WTC11 (cell line): Measurements from ENCODE around the gene WWP2. TPM values are rescaled to one million over a fixed set of nuclear protein-coding genes. Genes with fewer than 3 reads are reported as not detected.

Experiments used
- ATAC-seq: fragments of 200-7000 bp; cut with Tn5 transposase; 2 replicates; pipeline ENCODE4 v1.10.0; 2021; ENCODE audit warnings: mild to moderate bottlenecking, moderate library complexity
- CTCF ChIA-PET: fragments of 300-600 bp; sonication (Branson Sonifier 250); formaldehyde crosslinking; loops from one replicate; lab custom pipeline; 2021; ENCODE audit warnings: antibody characterized with exemption; lab: Charles Lee
- POLR2A ChIA-PET: fragments of 350-600 bp; sonication (Branson Sonifier 250); formaldehyde crosslinking; loops from one replicate; lab custom pipeline; 2021; ENCODE audit warnings: antibody characterized with exemption; lab: Charles Lee
- DNase-seq: peaks from one replicate; pipeline ENCODE4 v3.0.0; 2021; ENCODE audit warnings: low spot score
- H3K27ac Mint-ChIP-seq: 2 replicates; pipeline ENCODE4 v1.8.0; 2021; ENCODE audit warnings: mixed read lengths
- H3K27me3 Mint-ChIP-seq: 2 replicates; pipeline ENCODE4 v1.8.0; 2021; ENCODE audit warnings: low read depth, mild to moderate bottlenecking, moderate library complexity, mixed read lengths
- H3K36me3 Mint-ChIP-seq: 2 replicates; pipeline ENCODE4 v1.8.0; 2021; ENCODE audit warnings: mixed read lengths
- H3K4me1 Mint-ChIP-seq: 2 replicates; pipeline ENCODE4 v1.8.0; 2022; ENCODE audit warnings: mixed read lengths
- H3K4me3 Mint-ChIP-seq: 2 replicates; pipeline ENCODE4 v1.8.0; 2021; ENCODE audit warnings: mild to moderate bottlenecking, moderate library complexity, mixed read lengths
- H3K9me3 Mint-ChIP-seq: 2 replicates; pipeline ENCODE4 v1.8.0; 2021; ENCODE audit warnings: mixed read lengths
- CBFB ChIP-seq: sonication (generic); formaldehyde crosslinking; IDR thresholded peaks from 2 replicates; pipeline ENCODE4 v1.8.1; 2022; ENCODE audit warnings: mild to moderate bottlenecking, low read depth, missing genetic modification reagents
- CREM ChIP-seq: sonication (generic); formaldehyde crosslinking; IDR thresholded peaks from 2 replicates; pipeline ENCODE4 v1.8.1; 2022; ENCODE audit warnings: mild to moderate bottlenecking, missing genetic modification reagents, moderate library complexity
- CTCF ChIP-seq: fragments of 200-600 bp; IDR thresholded peaks from 2 replicates; pipeline ENCODE4 v1.8.0; 2022; ENCODE audit warnings: antibody characterized with exemption
- E2F5 ChIP-seq: sonication (generic); formaldehyde crosslinking; IDR thresholded peaks from 2 replicates; pipeline ENCODE4 v1.8.1; 2022; ENCODE audit warnings: mild to moderate bottlenecking, moderate library complexity, missing genetic modification reagents
- EMX1 ChIP-seq: fragments of 250-450 bp; sonication (Bioruptor Pico); IDR thresholded peaks from 2 replicates; pipeline ENCODE4 v1.8.0; 2021; ENCODE audit warnings: mild to moderate bottlenecking
- FOXJ3 ChIP-seq: sonication (generic); formaldehyde crosslinking; IDR thresholded peaks from 2 replicates; pipeline ENCODE4 v1.9.0; 2021; ENCODE audit warnings: missing genetic modification reagents, mild to moderate bottlenecking, borderline replicate concordance
- GABPB1 ChIP-seq: sonication (generic); formaldehyde crosslinking; IDR thresholded peaks from 2 replicates; pipeline ENCODE4 v1.8.1; 2023; ENCODE audit warnings: mild to moderate bottlenecking, missing genetic modification reagents
- GRHL2 ChIP-seq: fragments of 250-450 bp; sonication (Bioruptor Pico); IDR thresholded peaks from 2 replicates; pipeline ENCODE4 v1.8.0; 2022; ENCODE audit warnings: mild to moderate bottlenecking, moderate library complexity; ENCODE audit not compliant: insufficient replicate concordance, severe bottlenecking
- HMGXB4 ChIP-seq: sonication (generic); formaldehyde crosslinking; IDR thresholded peaks from 2 replicates; pipeline ENCODE4 v1.8.1; 2023; ENCODE audit warnings: mild to moderate bottlenecking, moderate library complexity, missing genetic modification reagents
- NFE2L1 ChIP-seq: sonication (generic); formaldehyde crosslinking; IDR thresholded peaks from 2 replicates; pipeline ENCODE4 v1.8.1; 2023; ENCODE audit warnings: missing genetic modification reagents
- NFYB ChIP-seq: sonication (generic); formaldehyde crosslinking; conservative IDR thresholded peaks from 2 replicates; pipeline ENCODE4 v1.8.0; 2022; ENCODE audit warnings: low read depth, missing genetic modification reagents
- PRRX2 ChIP-seq: fragments of 250-450 bp; sonication (Bioruptor Pico); IDR thresholded peaks from 2 replicates; pipeline ENCODE4 v1.8.0; 2021; ENCODE audit warnings: mild to moderate bottlenecking
- SMAD3 ChIP-seq: sonication (generic); formaldehyde crosslinking; IDR thresholded peaks from 2 replicates; pipeline ENCODE4 v1.8.0; 2022; ENCODE audit warnings: missing genetic modification reagents, mild to moderate bottlenecking, borderline replicate concordance
- SP1 ChIP-seq: sonication (generic); formaldehyde crosslinking; conservative IDR thresholded peaks from 2 replicates; pipeline ENCODE4 v1.8.1; 2022; ENCODE audit warnings: missing genetic modification reagents
- TCF7 ChIP-seq: sonication (generic); formaldehyde crosslinking; IDR thresholded peaks from 2 replicates; pipeline ENCODE4 v1.8.0; 2022; ENCODE audit warnings: mild to moderate bottlenecking, low read depth, missing genetic modification reagents, moderate library complexity
- TEAD1 ChIP-seq: sonication (generic); formaldehyde crosslinking; IDR thresholded peaks from 2 replicates; pipeline ENCODE4 v1.8.0; 2022; ENCODE audit warnings: mild to moderate bottlenecking, missing genetic modification reagents
- TP53 ChIP-seq: sonication (generic); formaldehyde crosslinking; IDR thresholded peaks from 2 replicates; pipeline ENCODE4 v1.8.1; 2023; ENCODE audit warnings: mild to moderate bottlenecking, missing genetic modification reagents
- ZNF219 ChIP-seq: sonication (generic); formaldehyde crosslinking; IDR thresholded peaks from 2 replicates; pipeline ENCODE4 v1.8.0; 2023; ENCODE audit warnings: missing genetic modification reagents, mild to moderate bottlenecking, borderline replicate concordance
- ZNF232 ChIP-seq: sonication (generic); formaldehyde crosslinking; IDR thresholded peaks from 2 replicates; pipeline ENCODE4 v1.8.0; 2022; ENCODE audit warnings: mild to moderate bottlenecking, missing genetic modification reagents
- ZNF263 ChIP-seq: sonication (generic); formaldehyde crosslinking; IDR thresholded peaks from 2 replicates; pipeline ENCODE4 v1.8.1; 2022; ENCODE audit warnings: low read depth, mild to moderate bottlenecking, moderate library complexity, missing genetic modification reagents
- ZNF671 ChIP-seq: fragments of 250-450 bp; sonication (Bioruptor Pico); IDR thresholded peaks from 2 replicates; pipeline ENCODE4 v1.8.0; 2021; ENCODE audit warnings: mild to moderate bottlenecking
- total RNA-seq: library from RNA; stranded (reverse); gene quantifications from 3 replicates; pipeline ENCODE4 v1.2.3, GENCODE V29; 2021

The WWP2 gene
- total RNA-seq, 1 experiment from 2014 or later: 39.1 TPM

GRCh38 chr16:69830146-69830533 lies 68.0 kb downstream of the WWP2 start:
- peaks cover 12% of the 10 kb centered on the region for H3K4me1 Mint-ChIP-seq
- TF ChIP-seq NFE2L1 (CRISPR knock-in tag): no peak
- no peak for TF ChIP-seq ZNF232 (CRISPR knock-in tag)
- no peak for TF ChIP-seq ZNF219 (CRISPR knock-in tag)
- TF ChIP-seq CBFB (CRISPR knock-in tag): no peak
- no peak for TF ChIP-seq TP53 (CRISPR knock-in tag)
- TF ChIP-seq SP1 (CRISPR knock-in tag): no peak
- TF ChIP-seq TEAD1 (CRISPR knock-in tag): no peak
- no peak for TF ChIP-seq ZNF671
- no peak for TF ChIP-seq SMAD3 (CRISPR knock-in tag)
- TF ChIP-seq E2F5 (CRISPR knock-in tag): no peak
- no peak for TF ChIP-seq CTCF
- TF ChIP-seq ZNF263 (CRISPR knock-in tag): no peak
- TF ChIP-seq CREM: no peak
- TF ChIP-seq TCF7 (CRISPR knock-in tag): no peak
- no peak for TF ChIP-seq NFYB (CRISPR knock-in tag)
- no peak for TF ChIP-seq GRHL2 (CRISPR knock-in tag)
- TF ChIP-seq FOXJ3: no peak
- TF ChIP-seq EMX1 (CRISPR knock-in tag): no peak
- H3K27ac Mint-ChIP-seq: peak overlapping the region; percentile 85
- no peaks in the 10 kb centered on the region for H3K27me3 Mint-ChIP-seq
- no peaks in the 10 kb centered on the region for H3K9me3 Mint-ChIP-seq
- DNase-seq (no peak), ATAC-seq (no peak)
- no peak overlapping the region for H3K4me3 Mint-ChIP-seq
- ChIA-PET CTCF (no interaction called here), POLR2A (interaction anchor here (0.6 kb wide), 1 partner anchor 36 kb away, joined by 3 read pairs; no protein-coding TSS in a partner anchor)
- H3K36me3 Mint-ChIP-seq: no peaks in the 10 kb centered on the region

GRCh38 chr16:69830534-69831211 lies 68.5 kb downstream of the WWP2 start:
- CTCF ChIA-PET: no interaction called here

More at GRCh38 chr16:69830534-69831211, 68.5 kb downstream of the WWP2 start:
- POLR2A ChIA-PET: no interaction called here
- Mint-ChIP-seq H3K27ac (peak overlapping the region; percentile 85), H3K27me3 (no peaks in the 10 kb centered on the region), H3K4me3 (no peak overlapping the region), H3K9me3 (no peaks in the 10 kb centered on the region), H3K36me3 (no peaks in the 10 kb centered on the region), H3K4me1 (peaks cover 12% of the 10 kb centered on the region)
- ATAC-seq (no peak), DNase-seq (no peak)
- peak; percentile 58; the same call in 1 of the 2 replicates for TF ChIP-seq GABPB1
- TF ChIP-seq HMGXB4 (CRISPR knock-in tag): no peak
- TF ChIP-seq PRRX2 (CRISPR knock-in tag): no peak
